GM23248 (cell line): Measurements from ENCODE around the gene SH3PXD2A.

Source experiments
- EZH2 ChIP-seq: fragments of 200-600 bp; sonication (generic); IDR thresholded peaks from 2 replicates; pipeline ENCODE4 v1.6.1; 2018; ENCODE audit warnings: antibody characterized with exemption, mild to moderate bottlenecking; ENCODE audit not compliant: insufficient read depth, poor library complexity, severe bottlenecking
- EZH2phosphoT487 ChIP-seq: fragments of 200-600 bp; sonication (generic); IDR thresholded peaks from 2 replicates; pipeline ENCODE4 v1.6.1; 2018; ENCODE audit warnings: antibody characterized with exemption, moderate library complexity, mild to moderate bottlenecking, low read depth; ENCODE audit not compliant: insufficient read depth

GRCh38 chr10:103619424-103620351 lies 235.7 kb downstream of the SH3PXD2A start:
- no peak for TF ChIP-seq EZH2phosphoT487
- no peak for TF ChIP-seq EZH2
